DMS114 treated with DMSO at 0.1 percent for 48 hours (cell line): ENCODE measurements around the gene OR5K1.

ENCODE experiments used
- DNase-seq: peaks from one replicate; lab custom pipeline; 2025; ENCODE audit not compliant: unreplicated experiment; lab: John Stamatoyannopoulos, UW

OR5K1 gene

GRCh38 chr3:98462901-98463300, at the start of gene OR5K1:
TSS of gene OR5K1 (plus strand) at chr3:98463201. CDS start at chr3:98469577, 6,376 bp downstream.
- no peak for DNase-seq

GRCh38 chr3:98432575-98432974, 30.4 kb upstream of the OR5K1 start:
- no peak for DNase-seq

- no peak for DNase-seq
Measured at GRCh38 chr3:98433764-98434163, 29.2 kb upstream of the OR5K1 start.

- no peak for DNase-seq
Measured at GRCh38 chr3:98434412-98434811, 28.6 kb upstream of the OR5K1 start.

GRCh38 chr3:98440283-98440682, 22.7 kb upstream of the OR5K1 start:
- DNase-seq = no peak

- no peak for DNase-seq
Measured at GRCh38 chr3:98445949-98446406, 17.0 kb upstream of the OR5K1 start.

GRCh38 chr3:98449606-98450193, 13.3 kb upstream of the OR5K1 start:
- DNase-seq = no peak

GRCh38 chr3:98450372-98450771, 12.6 kb upstream of the OR5K1 start:
- no peak for DNase-seq

GRCh38 chr3:98453827-98454226, 9.2 kb upstream of the OR5K1 start:
- DNase-seq = no peak

GRCh38 chr3:98454929-98455328, 8.1 kb upstream of the OR5K1 start:
- no peak for DNase-seq

- no peak for DNase-seq
Measured at GRCh38 chr3:98457543-98457942, 5.5 kb upstream of the OR5K1 start.

- DNase-seq = no peak
Measured at GRCh38 chr3:98460220-98460619, 2.8 kb upstream of the OR5K1 start.

GRCh38 chr3:98482717-98483482, 19.9 kb downstream of the OR5K1 start:
- DNase-seq = no peak

GRCh38 chr3:98483626-98484025, 20.6 kb downstream of the OR5K1 start:
- no peak for DNase-seq

- no peak for DNase-seq
Measured at GRCh38 chr3:98497381-98497780, 34.4 kb downstream of the OR5K1 start, which contains the start of gene OR5K2. TSS of gene OR5K2 (plus strand) at chr3:98497681. CDS start at chr3:98497681, 0 bp downstream.

- DNase-seq = no peak
Measured at GRCh38 chr3:98500019-98500418, 37.0 kb downstream of the OR5K1 start.

GRCh38 chr3:98501270-98501669, 38.3 kb downstream of the OR5K1 start:
- no peak for DNase-seq

- DNase-seq = no peak
Measured at GRCh38 chr3:98501863-98502576, 39.0 kb downstream of the OR5K1 start.

- no peak for DNase-seq
Measured at GRCh38 chr3:98504539-98504938, 41.5 kb downstream of the OR5K1 start.

GRCh38 chr3:98508582-98508981, 45.6 kb downstream of the OR5K1 start:
- DNase-seq = no peak

GRCh38 chr3:98512576-98512975, 49.6 kb downstream of the OR5K1 start:
- DNase-seq = no peak

GRCh38 chr3:98513091-98513511, 50.1 kb downstream of the OR5K1 start:
- DNase-seq = no peak
